GM12878 (cell line): Measurements from ENCODE around the gene RAD51B. TPM values are rescaled to one million over a fixed set of nuclear protein-coding genes. Genes with fewer than 3 reads are reported as not detected.

Source experiments
- BCL3 ChIP-seq: IDR thresholded peaks from 2 replicates; pipeline ENCODE4 v1.6.1; 2011; ENCODE audit warnings: borderline replicate concordance, low read depth, mild to moderate bottlenecking, moderate library complexity, low read length; ENCODE audit not compliant: insufficient read depth, poor library complexity, severe bottlenecking
- CBX5 ChIP-seq: sonication (generic); IDR thresholded peaks from 2 replicates; pipeline ENCODE4 v1.6.1; 2016; ENCODE audit warnings: low read depth, moderate library complexity, mild to moderate bottlenecking, inconsistent platforms
- CEBPB ChIP-seq, 2 experiments: fragments of 150-350 bp in 1 of 2; IDR thresholded peaks; 2 replicates each; pipeline ENCODE4 v1.6.1; 2012 to 2014; ENCODE audit warnings: low read depth in 2 of 2, low read length in 2 of 2, borderline replicate concordance in 1 of 2, inconsistent platforms in 1 of 2
- CREB1 ChIP-seq: IDR thresholded peaks from 2 replicates; pipeline ENCODE4 v1.6.1; 2012; ENCODE audit warnings: low read depth, mild to moderate bottlenecking, inconsistent platforms
- EGR1 ChIP-seq, 2 experiments: IDR thresholded peaks; 1 replicate in 1 of 2; 2 replicates in 1 of 2; pipeline ENCODE4 v1.6.1; 2011 to 2012; ENCODE audit warnings: low read depth in 2 of 2, low read length in 2 of 2, borderline replicate concordance in 1 of 2, mild to moderate bottlenecking in 1 of 2, moderate library complexity in 1 of 2
- FOXM1 ChIP-seq: IDR thresholded peaks from 2 replicates; pipeline ENCODE4 v1.6.1; 2012; ENCODE audit warnings: low read depth, mild to moderate bottlenecking, inconsistent platforms, low read length, moderate library complexity
- IRF4 ChIP-seq: IDR thresholded peaks from 2 replicates; pipeline ENCODE4 v1.6.1; 2011; ENCODE audit warnings: low read depth, low read length
- KLF5 ChIP-seq: fragments of 450-650 bp; IDR thresholded peaks from 2 replicates; pipeline ENCODE4 v1.6.1; 2014; ENCODE audit warnings: mild to moderate bottlenecking; ENCODE audit not compliant: partially characterized antibody
- LARP7 ChIP-seq: fragments of 450-650 bp; IDR thresholded peaks from 2 replicates; pipeline ENCODE4 v1.6.1; 2017; ENCODE audit warnings: mild to moderate bottlenecking
- MTA3 ChIP-seq: IDR thresholded peaks from 2 replicates; pipeline ENCODE4 v1.6.1; 2012; ENCODE audit warnings: low read length, inconsistent platforms, borderline replicate concordance
- MYB ChIP-seq: fragments of 150-350 bp; IDR thresholded peaks from 2 replicates; pipeline ENCODE4 v1.6.1; 2014; ENCODE audit warnings: mild to moderate bottlenecking, low read depth, low read length, borderline replicate concordance
- NBN ChIP-seq: fragments of 450-650 bp; IDR thresholded peaks from 2 replicates; pipeline ENCODE4 v1.6.1; 2016
- NR2C1 ChIP-seq: fragments of 450-650 bp; IDR thresholded peaks from 2 replicates; pipeline ENCODE4 v1.6.1; 2017; ENCODE audit warnings: antibody characterized with exemption, mild to moderate bottlenecking, moderate library complexity
- POLR2A ChIP-seq: IDR thresholded peaks from 2 replicates; pipeline ENCODE4 v1.6.1; 2011; ENCODE audit warnings: low read depth, mild to moderate bottlenecking, low read length
- RCOR1 ChIP-seq: conservative IDR thresholded peaks from 2 replicates; pipeline ENCODE4 v1.6.1; 2012; ENCODE audit warnings: low read depth, low read length, improper control_type of control experiment
- SMARCA5 ChIP-seq: fragments of 450-650 bp; IDR thresholded peaks from 2 replicates; pipeline ENCODE4 v1.6.1; 2017; ENCODE audit warnings: mild to moderate bottlenecking
- SPI1 ChIP-seq: IDR thresholded peaks from 2 replicates; pipeline ENCODE4 v1.6.1; 2011; ENCODE audit warnings: low read depth, mild to moderate bottlenecking, low read length, moderate library complexity, borderline replicate concordance; ENCODE audit not compliant: insufficient read depth
- STAT3 ChIP-seq: IDR thresholded peaks from 2 replicates; pipeline ENCODE4 v1.6.1; 2011; ENCODE audit warnings: low read depth, low read length, improper control_type of control experiment
- TCF3 ChIP-seq: IDR thresholded peaks from 2 replicates; pipeline ENCODE4 v1.6.1; 2012; ENCODE audit warnings: low read depth, mild to moderate bottlenecking, low read length, borderline replicate concordance; ENCODE audit not compliant: insufficient read depth
- ZBED1 ChIP-seq: IDR thresholded peaks from 2 replicates; pipeline ENCODE4 v1.6.1; 2016; ENCODE audit warnings: borderline replicate concordance
- ZNF274 ChIP-seq: IDR thresholded peaks from one replicate; pipeline ENCODE4 v1.8.0; 2011; ENCODE audit not compliant: insufficient read length, insufficient read depth
- polyA plus RNA-seq, 11 experiments: library from polyadenylated mRNA; depleted of rRNA in 4 of 11; unstranded in 6 of 11; stranded (reverse) in 5 of 11; fragments of >200 nt; fragmentation: Nextera tagmentation in 4 of 11; fragmentation: Illumina TruSeq in 1 of 11; extraction: Ambion mirVana in 4 of 11; extraction: Trizol in 1 of 11; gene quantifications; 1 replicate in 1 of 11; 2 replicates in 10 of 11; pipeline versions ENCODE4 v1.2.1 to v1.2.3, GENCODE V29; 2011 to 2016; ENCODE audit warnings: inconsistent platforms in 2 of 11, missing spikeins in 2 of 11, low read depth in 1 of 11
- total RNA-seq, 4 experiments: library from RNA; depleted of rRNA in 3 of 4; stranded (reverse); fragments of >200 nt in 3 of 4; fragmentation: Illumina TruSeq in 1 of 4; extraction: Trizol in 1 of 4; gene quantifications; 2 replicates each; pipeline versions ENCODE4 v1.2.1 to v1.2.3, GENCODE V29; 2013 to 2021
- TF ChIP-seq, protein P1 (sequence below): fragments of 450-650 bp; IDR thresholded peaks from 2 replicates; pipeline ENCODE4 v1.6.1; 2017; ENCODE audit warnings: mild to moderate bottlenecking, moderate library complexity
- TF ChIP-seq, protein P2 (sequence below): fragments of 450-650 bp; formaldehyde crosslinking; IDR thresholded peaks from 2 replicates; pipeline ENCODE4 v1.4.0; 2022; ENCODE audit warnings: mild to moderate bottlenecking, moderate library complexity

Gene RAD51B
- total and polyA plus RNA-seq, 10 of the 15 experiments (the other 5 are each of a cell fraction or from before 2014, with no cell fraction given): 9.8 to 26.8 (median 21.3) TPM

- TF ChIP-seq CEBPB (IDR thresholded peaks at IDR 0.05; ENCODE audit: borderline replicate concordance in 1 of 2, low read depth in 2 of 2, low read length in 2 of 2) (peak in 1 of 2 experiments; percentile 24; a peak in 1 of 4 replicates), FOXM1 (0 out of 2 replicates have a peak, but pooled peaks have one; percentile 38), KLF5 (no peak), SMARCA5 (peak; percentile 91), NR2C1 (no peak), ZNF274 (no peak), TCF3 (peak; percentile 70; the same call in 1 of the 2 replicates), STAT3 (no peak), IRF4 (0 out of 2 replicates have a peak, but pooled peaks have one; percentile 29), NBN (0 out of 2 replicates have a peak, but pooled peaks have one; percentile 27), MYB (no peak), EGR1 (IDR thresholded peaks at IDR 0.05; ENCODE audit: borderline replicate concordance in 1 of 2, low read depth in 2 of 2, low read length in 2 of 2) (no peak; a peak in 1 of 3 replicates), RCOR1 (no peak), POLR2A (peak; percentile 47; the same call in 1 of the 2 replicates), LARP7 (no peak), CREB1 (no peak), SPI1 (0 out of 2 replicates have a peak, but pooled peaks have one; percentile 13), BCL3 (no peak), CBX5 (no peak), MTA3 (no peak), ZBED1 (peak; percentile 41; the same call in 1 of the 2 replicates)
- TF ChIP-seq, protein P1, sequence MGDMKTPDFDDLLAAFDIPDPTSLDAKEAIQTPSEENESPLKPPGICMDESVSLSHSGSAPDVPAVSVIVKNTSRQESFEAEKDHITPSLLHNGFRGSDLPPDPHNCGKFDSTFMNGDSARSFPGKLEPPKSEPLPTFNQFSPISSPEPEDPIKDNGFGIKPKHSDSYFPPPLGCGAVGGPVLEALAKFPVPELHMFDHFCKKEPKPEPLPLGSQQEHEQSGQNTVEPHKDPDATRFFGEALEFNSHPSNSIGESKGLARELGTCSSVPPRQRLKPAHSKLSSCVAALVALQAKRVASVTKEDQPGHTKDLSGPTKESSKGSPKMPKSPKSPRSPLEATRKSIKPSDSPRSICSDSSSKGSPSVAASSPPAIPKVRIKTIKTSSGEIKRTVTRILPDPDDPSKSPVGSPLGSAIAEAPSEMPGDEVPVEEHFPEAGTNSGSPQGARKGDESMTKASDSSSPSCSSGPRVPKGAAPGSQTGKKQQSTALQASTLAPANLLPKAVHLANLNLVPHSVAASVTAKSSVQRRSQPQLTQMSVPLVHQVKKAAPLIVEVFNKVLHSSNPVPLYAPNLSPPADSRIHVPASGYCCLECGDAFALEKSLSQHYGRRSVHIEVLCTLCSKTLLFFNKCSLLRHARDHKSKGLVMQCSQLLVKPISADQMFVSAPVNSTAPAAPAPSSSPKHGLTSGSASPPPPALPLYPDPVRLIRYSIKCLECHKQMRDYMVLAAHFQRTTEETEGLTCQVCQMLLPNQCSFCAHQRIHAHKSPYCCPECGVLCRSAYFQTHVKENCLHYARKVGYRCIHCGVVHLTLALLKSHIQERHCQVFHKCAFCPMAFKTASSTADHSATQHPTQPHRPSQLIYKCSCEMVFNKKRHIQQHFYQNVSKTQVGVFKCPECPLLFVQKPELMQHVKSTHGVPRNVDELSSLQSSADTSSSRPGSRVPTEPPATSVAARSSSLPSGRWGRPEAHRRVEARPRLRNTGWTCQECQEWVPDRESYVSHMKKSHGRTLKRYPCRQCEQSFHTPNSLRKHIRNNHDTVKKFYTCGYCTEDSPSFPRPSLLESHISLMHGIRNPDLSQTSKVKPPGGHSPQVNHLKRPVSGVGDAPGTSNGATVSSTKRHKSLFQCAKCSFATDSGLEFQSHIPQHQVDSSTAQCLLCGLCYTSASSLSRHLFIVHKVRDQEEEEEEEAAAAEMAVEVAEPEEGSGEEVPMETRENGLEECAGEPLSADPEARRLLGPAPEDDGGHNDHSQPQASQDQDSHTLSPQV: no peak
- TF ChIP-seq, protein P2, sequence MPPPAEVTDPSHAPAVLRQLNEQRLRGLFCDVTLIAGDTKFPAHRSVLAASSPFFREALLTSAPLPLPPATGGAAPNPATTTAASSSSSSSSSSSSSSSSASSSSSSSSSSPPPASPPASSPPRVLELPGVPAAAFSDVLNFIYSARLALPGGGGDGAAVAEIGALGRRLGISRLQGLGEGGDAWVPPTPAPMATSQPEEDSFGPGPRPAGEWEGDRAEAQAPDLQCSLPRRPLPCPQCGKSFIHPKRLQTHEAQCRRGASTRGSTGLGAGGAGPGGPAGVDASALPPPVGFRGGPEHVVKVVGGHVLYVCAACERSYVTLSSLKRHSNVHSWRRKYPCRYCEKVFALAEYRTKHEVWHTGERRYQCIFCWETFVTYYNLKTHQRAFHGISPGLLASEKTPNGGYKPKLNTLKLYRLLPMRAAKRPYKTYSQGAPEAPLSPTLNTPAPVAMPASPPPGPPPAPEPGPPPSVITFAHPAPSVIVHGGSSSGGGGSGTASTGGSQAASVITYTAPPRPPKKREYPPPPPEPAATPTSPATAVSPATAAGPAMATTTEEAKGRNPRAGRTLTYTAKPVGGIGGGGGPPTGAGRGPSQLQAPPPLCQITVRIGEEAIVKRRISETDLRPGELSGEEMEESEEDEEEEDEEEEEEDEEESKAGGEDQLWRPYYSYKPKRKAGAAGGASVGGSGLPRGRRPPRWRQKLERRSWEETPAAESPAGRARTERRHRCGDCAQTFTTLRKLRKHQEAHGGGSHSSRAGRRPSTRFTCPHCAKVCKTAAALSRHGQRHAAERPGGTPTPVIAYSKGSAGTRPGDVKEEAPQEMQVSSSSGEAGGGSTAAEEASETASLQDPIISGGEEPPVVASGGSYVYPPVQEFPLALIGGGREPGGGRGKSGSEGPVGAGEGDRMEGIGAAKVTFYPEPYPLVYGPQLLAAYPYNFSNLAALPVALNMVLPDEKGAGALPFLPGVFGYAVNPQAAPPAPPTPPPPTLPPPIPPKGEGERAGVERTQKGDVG: no peak
Measured at GRCh38 chr14:68513838-68514607, 694.4 kb downstream of the RAD51B start (continued).
